Hippocampal formation (tissue), 2 donors: ENCODE results near the gene UBE2J2.
A peak's percentile ranks its signal among the peaks of the same experiment; 100 is the strongest.

Experiments used
- DNase-seq, 2 donors: peaks; one replicate each; lab custom pipeline; 2025; lab: John Stamatoyannopoulos, UW

UBE2J2 gene

GRCh38 chr1:1309251-1310108 lies 35.8 kb upstream of the UBE2J2 start:
- no peak for DNase-seq

GRCh38 chr1:1308756-1309250 lies 35.1 kb upstream of the UBE2J2 start:
- DNase-seq = no peak

- peak; percentile 82 to 87 for DNase-seq
Observed at GRCh38 chr1:1307923-1308755, 34.5 kb upstream of the UBE2J2 start, which contains the start of the genes ACAP3 and PUSL1. Gene ACAP3 (minus strand): TSS chr1:1307930. CDS start chr1:1307815, 115 bp downstream. Gene PUSL1 (plus strand): TSS chr1:1308597. CDS start chr1:1308644, 47 bp downstream.

- DNase-seq = no peak
Observed at GRCh38 chr1:1307261-1307922, 33.7 kb upstream of the UBE2J2 start.

GRCh38 chr1:1306661-1307260 lies 33.1 kb upstream of the UBE2J2 start:
- DNase-seq = no peak

- DNase-seq = no peak
Observed at GRCh38 chr1:1306070-1306660, 32.5 kb upstream of the UBE2J2 start.

- DNase-seq = peak in 1 of 2 donors; percentile 20
Observed at GRCh38 chr1:1305300-1306069, 31.8 kb upstream of the UBE2J2 start.

GRCh38 chr1:1304331-1305299 lies 31.0 kb upstream of the UBE2J2 start:
- DNase-seq = peak; percentile 92 to 95

GRCh38 chr1:1303736-1304135 lies 30.1 kb upstream of the UBE2J2 start:
- DNase-seq = no peak

GRCh38 chr1:1302951-1303509 lies 29.4 kb upstream of the UBE2J2 start:
- DNase-seq = no peak

GRCh38 chr1:1302006-1302430 lies 28.4 kb upstream of the UBE2J2 start:
- no peak for DNase-seq

- DNase-seq = no peak
Observed at GRCh38 chr1:1300352-1300739, 26.7 kb upstream of the UBE2J2 start.

- no peak for DNase-seq
Observed at GRCh38 chr1:1299686-1300351, 26.2 kb upstream of the UBE2J2 start.

- peak; percentile 87 to 93 for DNase-seq
Observed at GRCh38 chr1:1298861-1299685, 25.4 kb upstream of the UBE2J2 start.

GRCh38 chr1:1297802-1298424 lies 24.3 kb upstream of the UBE2J2 start:
- no peak for DNase-seq

GRCh38 chr1:1296070-1297061 lies 22.7 kb upstream of the UBE2J2 start:
- DNase-seq = no peak
